Liver (tissue), 9 donors: ENCODE results near the gene APOBEC3F. TPM values are rescaled to one million over a fixed set of nuclear protein-coding genes. Genes with fewer than 3 reads are reported as not detected.

Experiments
- DNase-seq: peaks from one replicate; pipeline ENCODE4 v3.0.0-alpha.2; 2017; ENCODE audit warnings: low spot score
- H3K27ac ChIP-seq, 2 donors: one replicate each; pipeline ENCODE4 v1.7.0; 2013; ENCODE audit warnings: inconsistent platforms in 2 of 2, low read length in 2 of 2, control low read depth in 1 of 2, low read depth in 1 of 2, mild to moderate bottlenecking in 1 of 2
- H3K27me3 ChIP-seq, 4 donors: one replicate each; pipeline versions ENCODE4 v1.6.1 to v1.7.0; 2013; ENCODE audit warnings: low read length in 3 of 4, inconsistent platforms in 1 of 4, mild to moderate bottlenecking in 1 of 4, moderate library complexity in 1 of 4; ENCODE audit not compliant: control insufficient read depth in 4 of 4, insufficient read depth in 4 of 4
- H3K36me3 ChIP-seq, 4 donors: one replicate each; pipeline versions ENCODE4 v1.6.1 to v1.7.0; 2013; ENCODE audit warnings: low read length in 3 of 4, mild to moderate bottlenecking in 3 of 4, low read depth in 1 of 4, moderate library complexity in 1 of 4; ENCODE audit not compliant: control insufficient read depth in 4 of 4, insufficient read depth in 3 of 4
- H3K4me1 ChIP-seq, 4 donors: one replicate each; pipeline versions ENCODE4 v1.6.1 to v1.7.0; 2013; ENCODE audit warnings: low read length in 3 of 4, mild to moderate bottlenecking in 3 of 4, moderate library complexity in 1 of 4; ENCODE audit not compliant: control insufficient read depth in 4 of 4, insufficient read depth in 4 of 4
- H3K4me3 ChIP-seq, 3 donors: one replicate each; pipeline versions ENCODE4 v1.6.1 to v1.7.0; 2013; ENCODE audit warnings: low read length in 3 of 3, control low read depth in 1 of 3, low read depth in 1 of 3, mild to moderate bottlenecking in 1 of 3
- H3K9ac ChIP-seq, 2 donors: one replicate each; pipeline ENCODE4 v1.7.0; 2013; ENCODE audit warnings: low read length in 2 of 2, mild to moderate bottlenecking in 2 of 2, moderate library complexity in 2 of 2, control low read depth in 1 of 2, low read depth in 1 of 2
- H3K9me3 ChIP-seq, 4 donors: one replicate each; pipeline versions ENCODE4 v1.6.1 to v1.7.0; 2013; ENCODE audit warnings: low read length in 3 of 4; ENCODE audit not compliant: control insufficient read depth in 4 of 4
- ATF3 ChIP-seq: IDR thresholded peaks from 2 replicates; pipeline ENCODE4 v1.6.1; 2016; ENCODE audit warnings: antibody characterized with exemption
- CTCF ChIP-seq: fragments of 150-350 bp; IDR thresholded peaks from 2 replicates; pipeline ENCODE4 v1.5.1; 2017; ENCODE audit warnings: improper control_type of control experiment, low read depth, low read length; ENCODE audit not compliant: missing input control
- HNF4A ChIP-seq, 2 donors: conservative IDR thresholded peaks; 2 replicates each; pipeline ENCODE4 v1.6.1; 2016; ENCODE audit warnings: antibody characterized with exemption in 2 of 2, mild to moderate bottlenecking in 2 of 2
- HNF4G ChIP-seq: IDR thresholded peaks from 2 replicates; pipeline ENCODE4 v1.6.1; 2016; ENCODE audit warnings: antibody characterized with exemption
- JUND ChIP-seq, 2 donors: IDR thresholded peaks; 2 replicates each; pipeline ENCODE4 v1.6.1; 2016; ENCODE audit warnings: antibody characterized with exemption in 2 of 2
- NR2F2 ChIP-seq: IDR thresholded peaks from 2 replicates; pipeline ENCODE4 v1.6.1; 2016; ENCODE audit warnings: antibody characterized with exemption
- RAD21 ChIP-seq, 2 donors: IDR thresholded peaks; 2 replicates each; pipeline ENCODE4 v1.6.1; 2016; ENCODE audit warnings: antibody characterized with exemption in 2 of 2, mild to moderate bottlenecking in 2 of 2
- REST ChIP-seq: IDR thresholded peaks from 2 replicates; pipeline ENCODE4 v1.6.1; 2016; ENCODE audit warnings: antibody characterized with exemption, mild to moderate bottlenecking
- RXRA ChIP-seq, 2 donors: IDR thresholded peaks; 2 replicates each; pipeline ENCODE4 v1.6.1; 2017 to 2018; ENCODE audit warnings: antibody characterized with exemption in 2 of 2, mild to moderate bottlenecking in 1 of 2
- SP1 ChIP-seq: IDR thresholded peaks from 2 replicates; pipeline ENCODE4 v1.6.1; 2018; ENCODE audit warnings: antibody characterized with exemption, mild to moderate bottlenecking
- TAF1 ChIP-seq: conservative IDR thresholded peaks from 2 replicates; pipeline ENCODE4 v1.6.1; 2016; ENCODE audit warnings: antibody characterized with exemption, mild to moderate bottlenecking
- YY1 ChIP-seq: IDR thresholded peaks from 2 replicates; pipeline ENCODE4 v1.6.1; 2016; ENCODE audit warnings: antibody characterized with exemption, mild to moderate bottlenecking
- WGBS: extraction: QIAGEN DNeasy Blood & Tissue Kit; methylation state at CpG from one replicate; pipeline ENCODE4 v1.1.7; 2013; 5-methylcytosine and 5-hydroxymethylcytosine counted together
- polyA plus RNA-seq, 2 donors: library from polyadenylated mRNA; stranded (reverse) in 1 of 2; unstranded in 1 of 2; fragments of 200-250 nt in 1 of 2; fragments of >200 nt in 1 of 2; fragmentation: Nextera tagmentation in 1 of 2; extraction: Ambion mirVana in 1 of 2; gene quantifications; one replicate each; pipeline versions ENCODE4 v1.2.1 to v1.2.3, GENCODE V29; 2013 to 2015
- total RNA-seq, 2 donors: library from RNA; depleted of rRNA; stranded (reverse); fragments of >200 nt; gene quantifications; one replicate each; pipeline ENCODE4 v1.2.3, GENCODE V29; 2014
- donor health status: healthy.
- donor health status: healthy.
- donor health status: healthy.
- donor health status: healthy.
- donor health status: healthy.

APOBEC3F gene
- total and polyA plus RNA-seq, 4 donors: 1.6 to 4.5 (median 2.0) TPM

- TF ChIP-seq CTCF (no peak), RXRA (IDR thresholded peaks at IDR 0.05) (no peak), ATF3 (no peak)
Measured at GRCh38 chr22:39097098-39098020, 56.7 kb downstream of the APOBEC3F start, which contains the start of gene APOBEC3H (continued).

GRCh38 chr22:39098026-39098425 is 57.4 kb downstream of the APOBEC3F start:
- 82% methylated on average over 6 of the region's 6 CpGs for WGBS
- Histone ChIP-seq H3K36me3 (no peaks in the 10 kb centered on the region), H3K4me1 (peaks cover 0 to 2% (median 0%) of the 10 kb centered on the region in 4 donors), H3K9ac (no peak overlapping the region), H3K9me3 (no peaks in the 10 kb centered on the region), H3K4me3 (no peak overlapping the region), H3K27ac (no peak overlapping the region), H3K27me3 (no peaks in the 10 kb centered on the region)
- no peak for TF ChIP-seq NR2F2
- TF ChIP-seq SP1: no peak
- TF ChIP-seq TAF1: no peak
- TF ChIP-seq RXRA (IDR thresholded peaks at IDR 0.05): no peak
- no peak for TF ChIP-seq JUND (IDR thresholded peaks at IDR 0.05)
- no peak for TF ChIP-seq HNF4G
- no peak for TF ChIP-seq CTCF
- no peak for TF ChIP-seq RAD21 (IDR thresholded peaks at IDR 0.05)
- no peak for TF ChIP-seq YY1
- no peak for TF ChIP-seq HNF4A (conservative IDR thresholded peaks at IDR 0.05)
- no peak for TF ChIP-seq REST
- DNase-seq: no peak
